ENCODE measurements around the gene BPIFB2.

GRCh38 chr20:33072813-33073212, 65.3 kb downstream of the BPIFB2 start:
- TF ChIP-seq CTCF (IDR thresholded peaks at IDR 0.05; ENCODE audit: extremely low read depth in 1 of 2, insufficient read depth in 1 of 2, low read depth in 1 of 2, low read length in 2 of 2) (no peak), POLR2AphosphoS5 (IDR thresholded peaks at IDR 0.05; ENCODE audit: insufficient read depth, low read depth, low read length) (no peak), POLR2A (IDR thresholded peaks at IDR 0.05; ENCODE audit: low read depth, low read length) (no peak)

Measured in endothelial cell of umbilical vein (primary cell).